Measurements from ENCODE around the gene TRMT10C.
"Not testable (repeated sequence)": the region's sequence is repeated elsewhere in the genome, so short reads cannot be mapped to it uniquely, and the experiment has no call there.

Gene TRMT10C

GRCh38 chr3:101561630-101562328, at the start of gene TRMT10C:
TSS of gene TRMT10C (plus strand) at chr3:101561868. CDS start at chr3:101564782, 2,914 bp downstream.
- DNase-seq = peak; percentile 71

- no peak for DNase-seq
These were observed 49.3 kb upstream of the TRMT10C start for GRCh38 chr3:101512396-101512645.

GRCh38 chr3:101512646-101513418, 48.8 kb upstream of the TRMT10C start, which contains the start of gene SENP7:
TSS of gene SENP7 (minus strand) at chr3:101513212. CDS start at chr3:101513130, 82 bp downstream.
- DNase-seq = peak; percentile 55

GRCh38 chr3:101513419-101513986, 48.2 kb upstream of the TRMT10C start:
- peak; percentile 35 for DNase-seq

- DNase-seq = no peak
These were observed 43.2 kb upstream of the TRMT10C start for GRCh38 chr3:101518421-101518871.

- no peak for DNase-seq
These were observed 41.8 kb upstream of the TRMT10C start for GRCh38 chr3:101519685-101520365.

- no peak for DNase-seq
These were observed 40.4 kb upstream of the TRMT10C start for GRCh38 chr3:101521211-101521701.

GRCh38 chr3:101527441-101527840, 34.2 kb upstream of the TRMT10C start:
- DNase-seq = no peak

- DNase-seq = no peak
These were observed 33.8 kb upstream of the TRMT10C start for GRCh38 chr3:101527906-101528305.

- DNase-seq = no peak
These were observed 31.6 kb upstream of the TRMT10C start for GRCh38 chr3:101529816-101530685.

- no peak for DNase-seq
These were observed 31.0 kb upstream of the TRMT10C start for GRCh38 chr3:101530686-101531047.

GRCh38 chr3:101531473-101532086, 30.1 kb upstream of the TRMT10C start:
- DNase-seq = no peak

GRCh38 chr3:101532783-101533602, 28.7 kb upstream of the TRMT10C start:
- DNase-seq = no peak

GRCh38 chr3:101533603-101533968, 28.1 kb upstream of the TRMT10C start:
- DNase-seq = no peak

- DNase-seq = no peak
These were observed 26.4 kb upstream of the TRMT10C start for GRCh38 chr3:101535221-101535620.

- DNase-seq = no peak
These were observed 25.4 kb upstream of the TRMT10C start for GRCh38 chr3:101536266-101536665.

- not testable (repeated sequence) for DNase-seq
These were observed 24.7 kb upstream of the TRMT10C start for GRCh38 chr3:101536955-101537354.

- no peak for DNase-seq
These were observed 18.7 kb upstream of the TRMT10C start for GRCh38 chr3:101542957-101543356.

- DNase-seq = no peak
These were observed 17.4 kb upstream of the TRMT10C start for GRCh38 chr3:101544161-101544850.

- no peak for DNase-seq
These were observed 13.1 kb upstream of the TRMT10C start for GRCh38 chr3:101548527-101549105.

All from 8988T (cell line).